Measurements from ENCODE around the gene TRIM27. TPM values are rescaled to one million over a fixed set of nuclear protein-coding genes. Genes with fewer than 3 reads are reported as not detected.

Gene TRIM27
- total RNA-seq, 1 experiment from 2014 or later, result 52.8 TPM

- H3K36me3 ChIP-seq, result peaks cover 41% of the 10 kb centered on the region
- H3K27me3 ChIP-seq, result no peaks in the 10 kb centered on the region
- H3K4me1 ChIP-seq, result no peaks in the 10 kb centered on the region; the same call in 1 of the 2 replicates
- no peaks in the 10 kb centered on the region for H3K9me3 ChIP-seq (replicated peaks)
- peak; percentile 36 to 41 for DNase-seq
- H3K27ac ChIP-seq, result peak overlapping the region; percentile 83
- H3K4me3 ChIP-seq, result peak overlapping the region; percentile 86
Measured at GRCh38 chr6:28922821-28923317, 916 bp downstream of the TRIM27 start.

GRCh38 chr6:28922004-28922820 lies 1.6 kb downstream of the TRIM27 start:
- no peak for DNase-seq

GRCh38 chr6:28920281-28920680 lies 3.5 kb downstream of the TRIM27 start:
- no peak for DNase-seq
- Histone ChIP-seq H3K4me1 (no peaks in the 10 kb centered on the region; the same call in 1 of the 2 replicates), H3K27me3 (no peaks in the 10 kb centered on the region), H3K4me3 (no peak overlapping the region), H3K36me3 (peaks cover 46% of the 10 kb centered on the region), H3K9me3 (replicated peaks) (no peaks in the 10 kb centered on the region), H3K27ac (no peak overlapping the region)

More at GRCh38 chr6:28922004-28922820, 1.6 kb downstream of the TRIM27 start:
- Histone ChIP-seq H3K27me3 (no peaks in the 10 kb centered on the region), H3K4me1 (no peaks in the 10 kb centered on the region; the same call in 1 of the 2 replicates), H3K9me3 (replicated peaks) (no peaks in the 10 kb centered on the region), H3K4me3 (peak overlapping the region; percentile 86), H3K27ac (peak overlapping the region; percentile 83; the same call in 1 of the 2 replicates), H3K36me3 (peaks cover 42% of the 10 kb centered on the region)

GRCh38 chr6:28914941-28915340 lies 8.8 kb downstream of the TRIM27 start:
- Histone ChIP-seq H3K4me1 (no peaks in the 10 kb centered on the region), H3K36me3 (peaks cover 54% of the 10 kb centered on the region), H3K4me3 (no peak overlapping the region), H3K27me3 (no peaks in the 10 kb centered on the region), H3K9me3 (replicated peaks) (no peaks in the 10 kb centered on the region), H3K27ac (no peak overlapping the region)
- DNase-seq, result no peak

- H3K4me1 ChIP-seq, result no peaks in the 10 kb centered on the region
- no peak for DNase-seq
- H3K4me3 ChIP-seq, result no peak overlapping the region
- H3K36me3 ChIP-seq, result peaks cover 64% of the 10 kb centered on the region
- H3K27me3 ChIP-seq, result no peaks in the 10 kb centered on the region
- H3K27ac ChIP-seq, result no peak overlapping the region
- no peaks in the 10 kb centered on the region for H3K9me3 ChIP-seq (replicated peaks)
Measured at GRCh38 chr6:28910901-28911690, 12.7 kb downstream of the TRIM27 start.

GRCh38 chr6:28907394-28907793 lies 16.4 kb downstream of the TRIM27 start:
- Histone ChIP-seq H3K4me3 (no peak overlapping the region), H3K27ac (no peak overlapping the region), H3K9me3 (replicated peaks) (no peaks in the 10 kb centered on the region), H3K36me3 (peaks cover 74% of the 10 kb centered on the region), H3K27me3 (no peaks in the 10 kb centered on the region), H3K4me1 (no peaks in the 10 kb centered on the region)
- DNase-seq, result no peak

- H3K4me3 ChIP-seq, result no peak overlapping the region
- no peak overlapping the region for H3K27ac ChIP-seq
- DNase-seq, result no peak
- H3K4me1 ChIP-seq, result no peaks in the 10 kb centered on the region
- peaks cover 76% of the 10 kb centered on the region for H3K36me3 ChIP-seq
- no peaks in the 10 kb centered on the region for H3K27me3 ChIP-seq
- H3K9me3 ChIP-seq (replicated peaks), result no peaks in the 10 kb centered on the region
Measured at GRCh38 chr6:28906669-28907068, 17.1 kb downstream of the TRIM27 start.

- no peaks in the 10 kb centered on the region for H3K9me3 ChIP-seq (replicated peaks)
- no peak overlapping the region for H3K4me3 ChIP-seq
- no peak for DNase-seq
- peaks cover 57% of the 10 kb centered on the region for H3K36me3 ChIP-seq
- H3K27me3 ChIP-seq, result no peaks in the 10 kb centered on the region
- H3K27ac ChIP-seq, result no peak overlapping the region
- no peaks in the 10 kb centered on the region for H3K4me1 ChIP-seq
Measured at GRCh38 chr6:28903686-28904085, 20.1 kb downstream of the TRIM27 start.

- H3K27ac ChIP-seq, result no peak overlapping the region
- H3K4me3 ChIP-seq, result no peak overlapping the region
- no peaks in the 10 kb centered on the region for H3K9me3 ChIP-seq (replicated peaks)
- H3K27me3 ChIP-seq, result no peaks in the 10 kb centered on the region
- no peaks in the 10 kb centered on the region for H3K4me1 ChIP-seq
- H3K36me3 ChIP-seq, result peaks cover 39% of the 10 kb centered on the region
- no peak for DNase-seq
Measured at GRCh38 chr6:28901831-28902230, 22.0 kb downstream of the TRIM27 start.

GRCh38 chr6:28900577-28901256 lies 23.1 kb downstream of the TRIM27 start:
- H3K36me3 ChIP-seq, result peaks cover 29% of the 10 kb centered on the region
- DNase-seq, result no peak
- no peaks in the 10 kb centered on the region for H3K4me1 ChIP-seq
- no peak overlapping the region for H3K4me3 ChIP-seq
- no peaks in the 10 kb centered on the region for H3K9me3 ChIP-seq (replicated peaks)
- no peaks in the 10 kb centered on the region for H3K27me3 ChIP-seq
- no peak overlapping the region for H3K27ac ChIP-seq

- no peak for DNase-seq
- no peaks in the 10 kb centered on the region for H3K9me3 ChIP-seq (replicated peaks)
- no peak overlapping the region for H3K27ac ChIP-seq
- H3K36me3 ChIP-seq, result peaks cover 11% of the 10 kb centered on the region
- H3K4me1 ChIP-seq, result no peaks in the 10 kb centered on the region; the same call in 1 of the 2 replicates
- no peak overlapping the region for H3K4me3 ChIP-seq
- no peaks in the 10 kb centered on the region for H3K27me3 ChIP-seq
Measured at GRCh38 chr6:28898710-28898965, 25.1 kb downstream of the TRIM27 start.

GRCh38 chr6:28897369-28897745 lies 26.4 kb downstream of the TRIM27 start:
- Histone ChIP-seq H3K36me3 (peaks cover 5% of the 10 kb centered on the region; the same call in 1 of the 2 replicates), H3K4me1 (no peaks in the 10 kb centered on the region; the same call in 1 of the 2 replicates), H3K27ac (peak overlapping the region; percentile 92; the same call in 1 of the 2 replicates), H3K4me3 (peak overlapping the region; percentile 75), H3K9me3 (replicated peaks) (no peaks in the 10 kb centered on the region), H3K27me3 (no peaks in the 10 kb centered on the region)
- DNase-seq, result peak in 1 of 2 experiments; percentile 17

- peak; percentile 62 to 73 for DNase-seq
Measured at GRCh38 chr6:28896505-28897368, 27.0 kb downstream of the TRIM27 start.

More at GRCh38 chr6:28896505-28897368, 27.0 kb downstream of the TRIM27 start:
- peak overlapping the region; percentile 75 for H3K4me3 ChIP-seq
- H3K27ac ChIP-seq, result peak overlapping the region; percentile 92
- H3K27me3 ChIP-seq, result no peaks in the 10 kb centered on the region
- H3K36me3 ChIP-seq, result no peaks in the 10 kb centered on the region; the same call in 1 of the 2 replicates
- no peaks in the 10 kb centered on the region for H3K9me3 ChIP-seq (replicated peaks)
- no peaks in the 10 kb centered on the region; the same call in 1 of the 2 replicates for H3K4me1 ChIP-seq

All from SJCRH30 (cell line).